ENCODE measurements around the gene ZDHHC16. TPM values are rescaled to one million over a fixed set of nuclear protein-coding genes. Genes with fewer than 3 reads are reported as not detected.

Gene ZDHHC16
- total and polyA plus RNA-seq, 10 of the 15 experiments (the other 5 are each of a cell fraction or from before 2014, with no cell fraction given), result 16.8 to 63.1 (median 29.8) TPM

- BruUV-seq (replicated peaks), result no TSS peak
- H3K79me2 ChIP-seq (ENCODE audit: control insufficient read depth, insufficient read depth, low read length), result peaks cover 17% of the 10 kb centered on the region
- 73% methylated on average over 2 of the region's 2 CpGs for WGBS (ENCODE audit: insufficient coverage, insufficient replicate concordance, low lambda C conversion rate, missing lambda C conversion rate)
Observed at GRCh38 chr10:97450828-97451227, 4.9 kb downstream of the ZDHHC16 start.

More at GRCh38 chr10:97450828-97451227, 4.9 kb downstream of the ZDHHC16 start:
- RAD21 ChIA-PET (ENCODE audit: unreplicated experiment), result no interaction called here
- FAIRE-seq (no peak), ATAC-seq (no peak), DNase-seq (ENCODE audit: low read depth, low spot score) (no peak)
- CTCF ChIA-PET, result no interaction called here
- POLR2A ChIA-PET, result no interaction called here
- intact Hi-C loops (cut with micrococcal nuclease; ENCODE audit: unreplicated experiment) (no loop called here), in situ Hi-C loops (cut with MboI) (no loop called here)
- Histone ChIP-seq H3K4me1 (ENCODE audit: control insufficient read depth, insufficient read depth, low read length) (peaks cover 8% of the 10 kb centered on the region), H3K27ac (ENCODE audit: control insufficient read depth, insufficient read depth) (no peak overlapping the region), H3K9me3 (replicated peaks; ENCODE audit: control insufficient read depth, insufficient read depth, low read length) (no peaks in the 10 kb centered on the region), H3K4me3 (no peak overlapping the region), H3K4me2 (ENCODE audit: control insufficient read depth, insufficient read depth) (no peak overlapping the region), H2AFZ (ENCODE audit: control insufficient read depth, low read depth, low read length) (no peak overlapping the region), H4K20me1 (ENCODE audit: control insufficient read depth, insufficient read depth) (no peaks in the 10 kb centered on the region), H3K9ac (ENCODE audit: control insufficient read depth, insufficient read depth, low read length) (no peak overlapping the region), H3K27me3 (replicated peaks in 1 of 2; ENCODE audit: control insufficient read depth in 2 of 2, insufficient read depth in 2 of 2, low read length in 1 of 2) (no peaks in the 10 kb centered on the region), H3K36me3 (ENCODE audit: control insufficient read depth in 2 of 2, insufficient read depth in 2 of 2, low read length in 1 of 2) (peaks cover 1 to 10% of the 10 kb centered on the region in 2 experiments; a peak in 3 of 4 replicates)
- no peak for TF ChIP-seq ZNF24 (IDR thresholded peaks at IDR 0.05)
- TF ChIP-seq POLR2A (IDR thresholded peaks at IDR 0.05; ENCODE audit: low read depth, low read length), result no peak
- no peak for TF ChIP-seq MEF2B (IDR thresholded peaks at IDR 0.05; ENCODE audit: partially characterized antibody, poor library complexity, severe bottlenecking)
- no peak for TF ChIP-seq TCF7 (IDR thresholded peaks at IDR 0.05; ENCODE audit: borderline replicate concordance)
- no peak for TF ChIP-seq RCOR1 (conservative IDR thresholded peaks at IDR 0.05; ENCODE audit: low read depth, low read length)
- no peak for TF ChIP-seq RELB (IDR thresholded peaks at IDR 0.05; ENCODE audit: low read depth)
- no peak for TF ChIP-seq MTA3 (IDR thresholded peaks at IDR 0.05; ENCODE audit: borderline replicate concordance, low read length)
- no peak for TF ChIP-seq BHLHE40 (IDR thresholded peaks at IDR 0.05; ENCODE audit: borderline replicate concordance in 1 of 2, low read depth in 2 of 2, low read length in 1 of 2)
- no peak for TF ChIP-seq EP300 (IDR thresholded peaks at IDR 0.05; ENCODE audit: borderline replicate concordance in 1 of 2, control insufficient read depth in 1 of 2, low read depth in 2 of 2, low read length in 2 of 2)
- no peak for TF ChIP-seq ASH2L (IDR thresholded peaks at IDR 0.05; ENCODE audit: borderline replicate concordance, low read depth)
- no peak for TF ChIP-seq SIN3A (IDR thresholded peaks at IDR 0.05; ENCODE audit: low read depth, low read length)
- TF ChIP-seq SMC3 (IDR thresholded peaks at IDR 0.05; ENCODE audit: borderline replicate concordance, low read length), result no peak
- no peak for TF ChIP-seq HDAC6 (IDR thresholded peaks at IDR 0.05; ENCODE audit: unreplicated experiment)
- TF ChIP-seq BMI1 (IDR thresholded peaks at IDR 0.05; ENCODE audit: borderline replicate concordance), result no peak
- no peak for TF ChIP-seq GATAD2B (conservative IDR thresholded peaks at IDR 0.05; ENCODE audit: low read depth)
- SMC1A ChIA-PET (ENCODE audit: uncharacterized antibody, unreplicated experiment), result no interaction called here

All from GM12878 (cell line).